GM12872 (cell line): ENCODE results near the gene TTLL12.

Experiments used
- TF ChIP-seq, protein P1 (sequence below): IDR thresholded peaks from 3 replicates; pipeline ENCODE4 v1.5.1; 2011; ENCODE audit warnings: low read depth, mild to moderate bottlenecking, low read length, moderate library complexity; ENCODE audit not compliant: insufficient read depth

TTLL12 gene

GRCh38 chr22:43176090-43176489 lies 10.8 kb downstream of the TTLL12 start:
- TF ChIP-seq, protein P1, sequence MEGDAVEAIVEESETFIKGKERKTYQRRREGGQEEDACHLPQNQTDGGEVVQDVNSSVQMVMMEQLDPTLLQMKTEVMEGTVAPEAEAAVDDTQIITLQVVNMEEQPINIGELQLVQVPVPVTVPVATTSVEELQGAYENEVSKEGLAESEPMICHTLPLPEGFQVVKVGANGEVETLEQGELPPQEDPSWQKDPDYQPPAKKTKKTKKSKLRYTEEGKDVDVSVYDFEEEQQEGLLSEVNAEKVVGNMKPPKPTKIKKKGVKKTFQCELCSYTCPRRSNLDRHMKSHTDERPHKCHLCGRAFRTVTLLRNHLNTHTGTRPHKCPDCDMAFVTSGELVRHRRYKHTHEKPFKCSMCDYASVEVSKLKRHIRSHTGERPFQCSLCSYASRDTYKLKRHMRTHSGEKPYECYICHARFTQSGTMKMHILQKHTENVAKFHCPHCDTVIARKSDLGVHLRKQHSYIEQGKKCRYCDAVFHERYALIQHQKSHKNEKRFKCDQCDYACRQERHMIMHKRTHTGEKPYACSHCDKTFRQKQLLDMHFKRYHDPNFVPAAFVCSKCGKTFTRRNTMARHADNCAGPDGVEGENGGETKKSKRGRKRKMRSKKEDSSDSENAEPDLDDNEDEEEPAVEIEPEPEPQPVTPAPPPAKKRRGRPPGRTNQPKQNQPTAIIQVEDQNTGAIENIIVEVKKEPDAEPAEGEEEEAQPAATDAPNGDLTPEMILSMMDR, result no peak

DNA sequence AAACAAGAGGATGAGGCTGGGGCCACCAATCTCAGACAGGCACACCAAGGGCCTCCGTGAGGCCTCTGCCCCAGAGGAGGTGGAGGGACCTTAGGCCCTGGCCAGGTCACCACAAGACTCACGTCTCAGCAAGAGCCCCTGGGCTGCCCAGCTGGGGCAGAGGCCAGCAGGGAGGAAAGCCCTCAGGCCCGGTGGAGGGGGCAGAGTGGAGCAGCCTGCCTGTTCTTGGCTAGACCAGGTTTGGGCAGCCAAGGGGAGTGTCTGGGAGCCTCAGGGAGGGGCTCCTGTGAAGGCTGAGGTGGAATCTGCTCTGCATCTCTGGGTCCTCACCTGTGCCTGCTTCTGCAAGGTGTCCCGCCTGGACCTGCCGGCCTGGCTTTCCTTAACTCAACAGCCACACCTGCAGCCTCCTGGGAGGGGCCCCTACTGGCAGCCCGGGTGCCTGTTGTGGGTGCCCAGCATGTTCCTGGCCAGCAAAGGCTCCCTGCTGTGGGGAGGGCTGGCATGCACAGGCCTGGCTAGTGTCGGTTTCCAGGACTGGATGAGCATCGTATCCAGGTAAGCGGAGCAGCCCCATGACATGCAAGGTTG lies 11.9 kb downstream of the TTLL12 start:
- TF ChIP-seq, protein P1, result no peak

DNA sequence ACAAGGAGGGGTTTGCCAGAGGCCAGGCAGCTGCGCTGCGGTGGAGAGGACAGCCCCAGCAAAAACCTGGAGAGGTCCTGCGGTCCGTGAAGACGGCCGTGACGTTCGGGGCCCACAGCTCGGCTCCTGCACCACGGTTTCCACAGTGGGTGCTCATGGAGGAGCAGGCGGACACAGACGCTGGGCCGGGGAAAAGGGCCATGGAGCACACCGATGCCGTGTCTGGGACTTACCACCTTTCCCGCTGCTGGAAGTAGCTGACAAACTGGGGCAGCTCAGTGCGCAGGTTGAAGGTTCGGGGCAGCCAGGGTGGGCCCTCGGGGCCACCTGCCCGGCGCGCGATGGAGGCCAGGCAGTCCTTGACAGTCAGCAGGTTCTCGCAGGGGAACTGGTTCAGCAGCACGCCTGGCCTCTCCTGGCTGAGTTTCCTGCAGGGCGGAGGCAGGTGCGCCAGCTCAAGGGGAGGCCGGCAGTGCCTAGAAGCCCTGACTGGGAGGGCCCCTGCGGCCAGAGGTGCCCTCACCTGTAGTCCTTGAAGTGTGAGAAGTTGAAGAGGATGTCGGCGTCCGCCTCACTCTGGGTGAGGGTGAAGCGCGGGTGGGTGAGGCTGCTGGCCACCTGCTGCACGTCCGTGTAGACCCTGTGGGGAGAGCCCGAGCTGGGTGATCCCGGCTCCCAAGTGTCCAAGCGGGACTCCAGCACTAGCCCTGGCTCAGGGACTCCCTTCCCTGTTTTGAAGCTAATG lies 12.8 kb downstream of the TTLL12 start:
- TF ChIP-seq, protein P1, result no peak

GRCh38 chr22:43173566-43173965 lies 13.4 kb downstream of the TTLL12 start:
- TF ChIP-seq, protein P1, result no peak

- TF ChIP-seq, protein P1, result no peak
These were observed 14.7 kb downstream of the TTLL12 start for GRCh38 chr22:43172191-43172590.

GRCh38 chr22:43171607-43172006 lies 15.3 kb downstream of the TTLL12 start:
- TF ChIP-seq, protein P1, result no peak

- TF ChIP-seq, protein P1, result no peak
These were observed 15.9 kb downstream of the TTLL12 start for GRCh38 chr22:43171019-43171491.
